ENCODE results near the gene ATL3. TPM values are rescaled to one million over a fixed set of nuclear protein-coding genes. Genes with fewer than 3 reads are reported as not detected.
A peak's percentile ranks its signal among the peaks of the same experiment; 100 is the strongest.

The ATL3 gene
- total RNA-seq, 4 donors from 2014 or later, result 10.2 to 16.5 (median 12.4) TPM

DNA sequence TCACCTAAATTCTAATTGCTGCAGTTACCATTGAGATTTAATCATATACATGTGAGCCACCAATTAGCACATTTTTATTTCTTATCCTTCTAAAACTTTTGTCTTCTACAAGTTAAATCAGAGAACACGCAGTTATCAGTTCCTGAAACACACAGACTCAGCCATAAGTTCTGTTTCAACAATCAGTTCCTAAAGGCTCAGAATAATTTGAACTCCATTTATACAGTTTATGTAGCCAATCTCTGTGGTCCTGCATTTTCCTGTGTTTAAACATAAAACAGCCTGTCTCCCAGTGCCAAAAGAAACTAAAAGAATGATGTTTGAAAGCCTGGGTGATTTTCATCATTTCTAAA is 59.8 kb downstream of the ATL3 start:
- Histone ChIP-seq H3K4me1 (peaks cover 46% of the 10 kb centered on the region in 2 donors), H3K27me3 (no peaks in the 10 kb centered on the region), H3K36me3 (no peaks in the 10 kb centered on the region), H3K9me3 (no peaks in the 10 kb centered on the region), H3K27ac (peak overlapping the region; percentile 85 to 99 (median 94)), H3K4me3 (peak overlapping the region in 1 of 4 donors; percentile 15)
- intact Hi-C loops (cut with DNase I; ENCODE audit: low total_unique reads) (loop anchor here (2.0 kb wide), 1 partner anchor 37 kb away; no protein-coding TSS in a partner anchor), in situ Hi-C loops (cut with MboI; ENCODE audit: low sequenced_read_pairs in 4 of 4) (no loop called here)
- no peak for ATAC-seq
- no peak for DNase-seq
- TF ChIP-seq, protein P1, sequence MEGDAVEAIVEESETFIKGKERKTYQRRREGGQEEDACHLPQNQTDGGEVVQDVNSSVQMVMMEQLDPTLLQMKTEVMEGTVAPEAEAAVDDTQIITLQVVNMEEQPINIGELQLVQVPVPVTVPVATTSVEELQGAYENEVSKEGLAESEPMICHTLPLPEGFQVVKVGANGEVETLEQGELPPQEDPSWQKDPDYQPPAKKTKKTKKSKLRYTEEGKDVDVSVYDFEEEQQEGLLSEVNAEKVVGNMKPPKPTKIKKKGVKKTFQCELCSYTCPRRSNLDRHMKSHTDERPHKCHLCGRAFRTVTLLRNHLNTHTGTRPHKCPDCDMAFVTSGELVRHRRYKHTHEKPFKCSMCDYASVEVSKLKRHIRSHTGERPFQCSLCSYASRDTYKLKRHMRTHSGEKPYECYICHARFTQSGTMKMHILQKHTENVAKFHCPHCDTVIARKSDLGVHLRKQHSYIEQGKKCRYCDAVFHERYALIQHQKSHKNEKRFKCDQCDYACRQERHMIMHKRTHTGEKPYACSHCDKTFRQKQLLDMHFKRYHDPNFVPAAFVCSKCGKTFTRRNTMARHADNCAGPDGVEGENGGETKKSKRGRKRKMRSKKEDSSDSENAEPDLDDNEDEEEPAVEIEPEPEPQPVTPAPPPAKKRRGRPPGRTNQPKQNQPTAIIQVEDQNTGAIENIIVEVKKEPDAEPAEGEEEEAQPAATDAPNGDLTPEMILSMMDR (IDR thresholded peaks at IDR 0.05 in 4 of 5, conservative IDR thresholded peaks at IDR 0.05 in 1 of 5), result no peak
- TF ChIP-seq POLR2A (IDR thresholded peaks at IDR 0.05), result no peak

GRCh38 chr11:63610604-63611394 is 60.4 kb downstream of the ATL3 start:
- no peaks in the 10 kb centered on the region for H3K27me3 ChIP-seq
- intact Hi-C loops (cut with DNase I; ENCODE audit: low total_unique reads) (loop anchor here (2.0 kb wide), 1 partner anchor 36 kb away; no protein-coding TSS in a partner anchor), in situ Hi-C loops (cut with MboI; ENCODE audit: low sequenced_read_pairs in 4 of 4) (no loop called here)
- peaks cover 46% of the 10 kb centered on the region in 2 donors for H3K4me1 ChIP-seq
- no peaks in the 10 kb centered on the region for H3K36me3 ChIP-seq
- H3K4me3 ChIP-seq, result peak overlapping the region in 1 of 4 donors; percentile 15
- no peaks in the 10 kb centered on the region for H3K9me3 ChIP-seq
- ATAC-seq (no peak), DNase-seq (no peak)
- peak overlapping the region; percentile 85 to 99 (median 94) for H3K27ac ChIP-seq
- no peak for TF ChIP-seq POLR2A (IDR thresholded peaks at IDR 0.05)
- TF ChIP-seq, protein P1 (IDR thresholded peaks at IDR 0.05 in 4 of 5, conservative IDR thresholded peaks at IDR 0.05 in 1 of 5), result no peak

DNA sequence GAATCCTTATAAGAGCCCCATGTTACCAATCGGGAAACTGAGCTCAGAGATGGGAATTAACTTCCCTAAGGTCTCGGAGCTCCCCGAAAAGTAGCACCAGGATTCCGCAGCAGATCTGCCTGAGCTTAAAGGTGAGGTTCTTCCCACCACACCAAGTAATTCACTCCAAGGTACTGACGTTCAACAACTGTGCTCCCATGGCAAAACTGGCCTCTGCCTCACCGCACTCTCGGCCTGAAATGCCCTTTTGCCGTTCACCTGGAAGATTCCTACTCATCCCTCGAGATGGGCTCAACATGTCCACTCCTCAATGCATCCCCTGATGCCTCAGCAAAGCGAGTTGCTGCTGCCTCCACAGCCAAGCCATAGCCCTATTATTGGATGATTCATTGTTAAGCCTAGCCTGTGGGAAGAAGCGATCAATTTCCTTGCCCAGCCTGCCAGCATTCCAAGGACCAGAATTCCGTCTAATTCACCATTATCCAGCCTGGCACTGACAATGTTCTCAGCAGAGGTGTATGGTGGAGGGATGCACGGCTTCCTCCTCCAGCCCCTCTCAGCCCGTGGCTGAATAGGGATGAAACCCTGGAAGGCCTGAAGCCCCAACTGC is 61.1 kb downstream of the ATL3 start:
- Histone ChIP-seq H3K9me3 (no peaks in the 10 kb centered on the region), H3K4me1 (peaks cover 46% of the 10 kb centered on the region in 2 donors), H3K27ac (peak overlapping the region; percentile 85 to 99 (median 94)), H3K36me3 (no peaks in the 10 kb centered on the region), H3K27me3 (no peaks in the 10 kb centered on the region), H3K4me3 (peak overlapping the region in 1 of 4 donors; percentile 1)
- in situ Hi-C loops (cut with MboI; ENCODE audit: low sequenced_read_pairs in 4 of 4) (no loop called here), intact Hi-C loops (cut with DNase I; ENCODE audit: low total_unique reads) (loop anchor here (2.0 kb wide), 1 partner anchor 35 kb away; no protein-coding TSS in a partner anchor)
- no peak for ATAC-seq
- TF ChIP-seq, protein P1 (IDR thresholded peaks at IDR 0.05 in 4 of 5, conservative IDR thresholded peaks at IDR 0.05 in 1 of 5), result no peak
- TF ChIP-seq POLR2A (IDR thresholded peaks at IDR 0.05), result no peak
- no peak for DNase-seq

- H3K27me3 ChIP-seq, result no peaks in the 10 kb centered on the region
- DNase-seq (peak; percentile 56 to 71), ATAC-seq (peak; percentile 49 to 56)
- TF ChIP-seq POLR2A (IDR thresholded peaks at IDR 0.05), result no peak
- TF ChIP-seq, protein P1 (IDR thresholded peaks at IDR 0.05 in 4 of 5, conservative IDR thresholded peaks at IDR 0.05 in 1 of 5), result no peak
- peak overlapping the region; percentile 85 to 99 (median 94) for H3K27ac ChIP-seq
- H3K4me1 ChIP-seq, result peaks cover 44 to 46% of the 10 kb centered on the region in 2 donors
- no peaks in the 10 kb centered on the region for H3K9me3 ChIP-seq
- intact Hi-C loops (cut with DNase I; ENCODE audit: low total_unique reads) (no loop called here), in situ Hi-C loops (cut with MboI; ENCODE audit: low sequenced_read_pairs in 4 of 4) (no loop called here)
- no peaks in the 10 kb centered on the region for H3K36me3 ChIP-seq
- peak overlapping the region in 2 of 4 donors; percentile 1 to 25 for H3K4me3 ChIP-seq
These were observed 61.6 kb downstream of the ATL3 start for GRCh38 chr11:63609536-63609935.

Measured in gastrocnemius medialis (tissue), 4 donors.